ENCODE data around the gene JADE2.

DNA sequence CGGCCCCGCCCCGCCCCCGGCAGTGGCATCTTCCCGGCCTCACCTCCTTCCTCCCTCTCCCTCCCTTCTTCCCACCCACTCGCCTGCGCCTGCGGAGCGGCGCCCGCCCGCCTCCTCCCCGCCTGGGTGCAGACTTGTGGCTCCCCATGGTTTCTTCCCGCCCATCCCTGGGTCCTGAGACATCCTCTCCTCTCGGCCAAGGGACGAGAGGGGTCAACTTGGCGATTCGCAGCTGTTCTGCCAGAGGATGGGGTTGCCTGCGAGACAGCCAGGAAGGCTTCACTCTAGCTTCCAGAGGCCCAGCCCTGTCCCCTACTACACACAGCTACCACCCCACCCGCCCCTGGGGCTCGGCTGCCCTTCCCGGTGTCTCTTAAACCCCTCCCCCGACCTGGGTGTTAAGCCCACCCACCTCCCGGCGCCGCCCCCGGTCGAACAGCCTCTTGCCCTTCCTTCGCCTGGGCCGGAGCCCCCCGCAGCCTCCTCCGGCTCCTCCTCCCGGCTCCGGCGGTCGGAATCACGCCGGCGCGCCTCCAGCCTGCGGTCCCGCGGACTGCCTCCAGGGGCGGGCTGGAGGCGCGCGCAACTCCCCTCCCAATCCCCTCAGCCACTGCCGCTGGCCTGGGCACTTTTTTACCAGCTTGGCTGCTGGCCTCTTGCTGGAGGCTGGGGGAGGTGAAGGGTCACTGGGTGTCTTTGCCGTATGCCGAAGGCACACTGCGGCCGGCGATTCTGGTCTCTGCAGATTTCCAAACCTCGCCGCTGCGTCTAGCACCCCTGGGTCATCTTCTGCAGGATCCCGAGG lies 1.9 kb downstream of the JADE2 start:
- no peak for TF ChIP-seq ZNF274 (IDR thresholded peaks at IDR 0.05; ENCODE audit: low read depth, low read length)
- no peak for TF ChIP-seq YY1 (IDR thresholded peaks at IDR 0.05; ENCODE audit: insufficient read depth, insufficient read length)
- no peak for TF ChIP-seq SUZ12 (IDR thresholded peaks at IDR 0.05; ENCODE audit: extremely low read depth, insufficient read depth, insufficient read length)
